ENCODE results near the gene PNKD.

PNKD gene

GRCh38 chr2:218255446-218255845, 14.9 kb upstream of the PNKD start:
- no peak for TF ChIP-seq CTCF (IDR thresholded peaks at IDR 0.05; ENCODE audit: insufficient read depth, missing control alignments)
- DNase-seq (ENCODE audit: insufficient read length, low spot score) (no peak), FAIRE-seq (no peak)

GRCh38 chr2:218256612-218257350, 13.5 kb upstream of the PNKD start:
- no peak for TF ChIP-seq CTCF (IDR thresholded peaks at IDR 0.05; ENCODE audit: insufficient read depth, missing control alignments)
- no peak for FAIRE-seq

GRCh38 chr2:218257390-218257981, 12.8 kb upstream of the PNKD start:
- peak; percentile 35 for TF ChIP-seq CTCF (IDR thresholded peaks at IDR 0.05; ENCODE audit: insufficient read depth, missing control alignments)
- no peak for FAIRE-seq
- DNase-seq (ENCODE audit: insufficient read length, low spot score) = no peak

More at GRCh38 chr2:218256612-218257350, 13.5 kb upstream of the PNKD start:
- DNase-seq (ENCODE audit: insufficient read length, low spot score) = no peak

GRCh38 chr2:218259099-218259961, 11.0 kb upstream of the PNKD start:
- FAIRE-seq = no peak
- no peak for DNase-seq (ENCODE audit: insufficient read length, low spot score)
- no peak for TF ChIP-seq CTCF (IDR thresholded peaks at IDR 0.05; ENCODE audit: insufficient read depth, missing control alignments)

- no peak for TF ChIP-seq CTCF (IDR thresholded peaks at IDR 0.05; ENCODE audit: insufficient read depth, missing control alignments)
- FAIRE-seq (no peak), DNase-seq (ENCODE audit: insufficient read length, low spot score) (no peak)
These were observed 10.2 kb upstream of the PNKD start for GRCh38 chr2:218260166-218260565.

- no peak for TF ChIP-seq CTCF (IDR thresholded peaks at IDR 0.05; ENCODE audit: insufficient read depth, missing control alignments)
- FAIRE-seq (no peak), DNase-seq (ENCODE audit: insufficient read length, low spot score) (no peak)
These were observed 9.4 kb upstream of the PNKD start, which contains the start of gene GPBAR1 for GRCh38 chr2:218260742-218261422. TSS of gene GPBAR1 (plus strand) at chr2:218261015. CDS start at chr2:218262725, 1,710 bp downstream.
